Smooth muscle cell (in vitro differentiated cells): ENCODE data around the gene SCYGR5. TPM values are rescaled to one million over a fixed set of nuclear protein-coding genes. Genes with fewer than 3 reads are reported as not detected.

ENCODE experiments used
- DNase-seq: peaks from one replicate; lab custom pipeline; 2025; ENCODE audit not compliant: unreplicated experiment; lab: John Stamatoyannopoulos, UW
- H2AFZ ChIP-seq: fragments of 200-600 bp; sonication (generic); 2 replicates; pipeline ENCODE4 v1.6.0; 2016; ENCODE audit warnings: antibody characterized with exemption, low read depth, mild to moderate bottlenecking
- H3F3A ChIP-seq: fragments of 200-600 bp; sonication (generic); 2 replicates; pipeline ENCODE4 v1.6.0; 2017; ENCODE audit warnings: antibody characterized with exemption, low read depth
- H3K27ac ChIP-seq: fragments of 200-600 bp; sonication (generic); 2 replicates; pipeline ENCODE4 v1.5.1; 2016; ENCODE audit warnings: low read depth, mild to moderate bottlenecking
- H3K27me3 ChIP-seq: fragments of 200-600 bp; sonication (generic); 2 replicates; pipeline ENCODE4 v1.6.1; 2016; ENCODE audit warnings: low read depth, mild to moderate bottlenecking
- H3K36me3 ChIP-seq: fragments of 200-600 bp; sonication (generic); 2 replicates; pipeline ENCODE4 v1.5.1; 2016; ENCODE audit warnings: low read depth
- H3K4me1 ChIP-seq: fragments of 200-600 bp; sonication (generic); 2 replicates; pipeline ENCODE4 v1.5.1; 2016; ENCODE audit warnings: low read depth
- H3K4me2 ChIP-seq: fragments of 200-600 bp; sonication (generic); 2 replicates; pipeline ENCODE4 v1.6.0; 2016; ENCODE audit warnings: mild to moderate bottlenecking
- H3K4me3 ChIP-seq: fragments of 200-600 bp; sonication (generic); 2 replicates; pipeline ENCODE4 v1.5.1; 2016; ENCODE audit warnings: mild to moderate bottlenecking
- H3K79me2 ChIP-seq: fragments of 200-600 bp; sonication (generic); 2 replicates; pipeline ENCODE4 v1.6.0; 2016; ENCODE audit warnings: low read depth, mild to moderate bottlenecking
- H3K9ac ChIP-seq: fragments of 200-600 bp; sonication (generic); 2 replicates; pipeline ENCODE4 v1.6.0; 2016; ENCODE audit warnings: low read depth
- H3K9me3 ChIP-seq: fragments of 200-600 bp; sonication (generic); replicated peaks from 2 replicates; pipeline ENCODE4 v1.5.1; 2016; ENCODE audit warnings: low read depth
- H4K20me1 ChIP-seq: fragments of 200-600 bp; sonication (generic); 2 replicates; pipeline ENCODE4 v1.6.0; 2016; ENCODE audit warnings: low read depth
- CTCF ChIP-seq: fragments of 200-600 bp; sonication (generic); IDR thresholded peaks from 2 replicates; pipeline ENCODE4 v1.5.1; 2017; ENCODE audit warnings: borderline replicate concordance, mild to moderate bottlenecking, antibody characterized with exemption; ENCODE audit not compliant: insufficient read depth, poor library complexity, severe bottlenecking
- WGBS: methylation state at CpG from one replicate; pipeline ENCODE4 v1.1.7; 2016; ENCODE audit warnings: low lambda C conversion rate; 5-methylcytosine and 5-hydroxymethylcytosine counted together
- polyA plus RNA-seq: library from polyadenylated mRNA; unstranded; fragments of >200 nt; fragmentation: Nextera tagmentation; extraction: Ambion mirVana; gene quantifications from 2 replicates; pipeline ENCODE4 v1.2.1, GENCODE V29; 2016
- total RNA-seq: library from RNA; depleted of rRNA; stranded (reverse); fragments of >200 nt; gene quantifications from 2 replicates; pipeline ENCODE4 v1.2.3, GENCODE V29; 2014

The SCYGR5 gene
- total and polyA plus RNA-seq, 2 experiments from 2014 or later = not detected

DNA sequence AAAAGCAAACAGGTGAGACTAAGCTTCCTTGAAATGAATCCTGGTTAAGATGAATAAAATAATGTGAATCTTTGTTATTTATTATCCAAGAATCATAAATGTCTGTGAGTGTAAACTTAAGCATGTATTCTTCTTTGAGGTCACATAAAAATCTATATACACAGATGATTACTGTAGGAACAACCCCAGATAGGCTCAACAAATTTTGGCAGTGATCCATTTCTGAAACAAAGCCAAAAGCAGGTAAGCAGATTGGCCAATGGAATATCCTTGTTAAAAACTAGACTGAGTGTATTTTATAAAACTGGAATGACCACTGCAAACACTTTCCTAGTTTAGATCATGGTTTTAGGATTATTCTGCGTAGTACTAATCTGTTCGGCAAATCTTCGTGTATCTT lies 11.3 kb downstream of the SCYGR5 start:
- Histone ChIP-seq H3K27me3 (no peaks in the 10 kb centered on the region), H4K20me1 (no peaks in the 10 kb centered on the region), H3K4me1 (no peaks in the 10 kb centered on the region), H3K4me2 (no peak overlapping the region), H3K4me3 (no peak overlapping the region), H3K9me3 (no peaks in the 10 kb centered on the region), H3K9ac (no peak overlapping the region), H3K36me3 (no peaks in the 10 kb centered on the region), H3K79me2 (no peaks in the 10 kb centered on the region), H3F3A (no peaks in the 10 kb centered on the region), H3K27ac (no peak overlapping the region), H2AFZ (no peak overlapping the region)
- 98% methylated on average over 3 of the region's 3 CpGs for WGBS
- no peak for DNase-seq
- TF ChIP-seq CTCF = no peak

DNA sequence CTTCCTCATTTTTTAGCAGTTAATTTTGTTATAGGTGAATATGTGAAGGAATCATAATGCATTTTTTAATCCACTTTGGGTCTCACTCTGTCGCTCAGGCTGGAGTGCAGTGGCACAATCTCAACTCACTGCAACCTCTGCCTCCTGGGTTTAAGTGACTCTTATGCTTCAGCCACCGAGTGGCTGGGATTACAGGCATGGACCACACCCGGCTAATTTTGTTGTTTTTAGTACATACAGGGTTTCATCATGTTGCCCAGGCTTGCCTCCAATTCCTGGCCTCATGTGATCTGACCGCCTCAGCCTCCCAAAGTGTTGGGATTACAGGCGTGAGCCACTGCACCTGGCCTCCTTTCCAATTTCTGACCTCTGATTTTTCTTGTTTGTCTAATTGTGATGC lies 17.7 kb downstream of the SCYGR5 start:
- no peak overlapping the region for H2AFZ ChIP-seq
- no peak for DNase-seq
- no peaks in the 10 kb centered on the region for H3K9me3 ChIP-seq
- no peak overlapping the region for H3K4me2 ChIP-seq
- no peak overlapping the region for H3K4me3 ChIP-seq
- H3K9ac ChIP-seq = no peak overlapping the region
- H3K4me1 ChIP-seq = no peaks in the 10 kb centered on the region
- no peak overlapping the region for H3K27ac ChIP-seq
- no peaks in the 10 kb centered on the region for H3K79me2 ChIP-seq
- H4K20me1 ChIP-seq = no peaks in the 10 kb centered on the region
- no peaks in the 10 kb centered on the region for H3F3A ChIP-seq
- no peaks in the 10 kb centered on the region for H3K27me3 ChIP-seq
- no peak for TF ChIP-seq CTCF
- no peaks in the 10 kb centered on the region for H3K36me3 ChIP-seq
- 90% methylated on average over 5 of the region's 5 CpGs for whole genome bisulfite sequencing

- H3K79me2 ChIP-seq = no peaks in the 10 kb centered on the region
- 97% methylated on average over 3 of the region's 3 CpGs for WGBS
These were observed 20.6 kb downstream of the SCYGR5 start for GRCh38 chr2:227687189-227687588.

More at GRCh38 chr2:227687189-227687588, 20.6 kb downstream of the SCYGR5 start:
- no peaks in the 10 kb centered on the region for H3F3A ChIP-seq
- no peak overlapping the region for H3K4me2 ChIP-seq
- no peaks in the 10 kb centered on the region for H4K20me1 ChIP-seq
- TF ChIP-seq CTCF = no peak
- H3K4me1 ChIP-seq = no peaks in the 10 kb centered on the region
- no peak overlapping the region for H3K9ac ChIP-seq
- H3K4me3 ChIP-seq = no peak overlapping the region
- H3K36me3 ChIP-seq = no peaks in the 10 kb centered on the region
- DNase-seq = no peak
- no peaks in the 10 kb centered on the region for H3K9me3 ChIP-seq
- H3K27ac ChIP-seq = no peak overlapping the region
- H2AFZ ChIP-seq = no peak overlapping the region
- no peaks in the 10 kb centered on the region for H3K27me3 ChIP-seq
